Mesendoderm (in vitro differentiated cells): ENCODE results near the gene GALNT18.

Experiments
- DNase-seq: peaks from one replicate; pipeline ENCODE4 v3.0.0; 2013
- H2AK5ac ChIP-seq: 2 replicates; pipeline ENCODE4 v1.6.1; 2013; ENCODE audit warnings: low read length, inconsistent platforms
- H2BK120ac ChIP-seq: 2 replicates; pipeline ENCODE4 v1.6.1; 2013; ENCODE audit warnings: low read depth, mild to moderate bottlenecking, low read length, moderate library complexity, mixed read lengths
- H2BK15ac ChIP-seq: replicated peaks from 2 replicates; pipeline ENCODE4 v1.6.1; 2013; ENCODE audit warnings: low read depth, mild to moderate bottlenecking, moderate library complexity
- H2BK5ac ChIP-seq: 2 replicates; pipeline ENCODE4 v1.6.1; 2013; ENCODE audit warnings: low read length, inconsistent platforms
- H3K18ac ChIP-seq: 2 replicates; pipeline ENCODE4 v1.6.1; 2013; ENCODE audit warnings: mild to moderate bottlenecking, low read length, mixed read lengths
- H3K23ac ChIP-seq: one replicate; pipeline ENCODE4 v1.6.1; 2013; ENCODE audit warnings: low read length
- H3K27ac ChIP-seq: 2 replicates; pipeline ENCODE4 v1.5.1; 2013; ENCODE audit warnings: low read depth, mild to moderate bottlenecking, inconsistent platforms, low read length, moderate library complexity
- H3K27me3 ChIP-seq: 2 replicates; pipeline ENCODE4 v1.6.1; 2013; ENCODE audit warnings: low read length, control low read depth, mild to moderate bottlenecking, inconsistent platforms; ENCODE audit not compliant: insufficient read depth, poor library complexity
- H3K36me3 ChIP-seq: 2 replicates; pipeline ENCODE4 v1.6.1; 2013; ENCODE audit warnings: low read length, inconsistent platforms; ENCODE audit not compliant: control insufficient read depth, insufficient read depth
- H3K4ac ChIP-seq: one replicate; pipeline ENCODE4 v1.6.1; 2013; ENCODE audit warnings: low read depth, mild to moderate bottlenecking, low read length, moderate library complexity
- H3K4me1 ChIP-seq: 2 replicates; pipeline ENCODE4 v1.6.1; 2013; ENCODE audit warnings: low read depth, low read length, inconsistent platforms; ENCODE audit not compliant: control insufficient read depth
- H3K4me2 ChIP-seq: 2 replicates; pipeline ENCODE4 v1.6.1; 2013; ENCODE audit warnings: low read length
- H3K4me3 ChIP-seq: 2 replicates; pipeline ENCODE4 v1.5.1; 2013; ENCODE audit warnings: mild to moderate bottlenecking, low read length
- H3K56ac ChIP-seq: one replicate; pipeline ENCODE4 v1.6.1; 2013; ENCODE audit warnings: low read length
- H3K79me1 ChIP-seq: 2 replicates; pipeline ENCODE4 v1.6.1; 2013; ENCODE audit warnings: low read length, inconsistent platforms
- H3K79me2 ChIP-seq: 2 replicates; pipeline ENCODE4 v1.6.1; 2013; ENCODE audit warnings: mild to moderate bottlenecking, low read length; ENCODE audit not compliant: control insufficient read depth, insufficient read depth
- H3K9ac ChIP-seq: 2 replicates; pipeline ENCODE4 v1.6.1; 2013; ENCODE audit warnings: low read length, inconsistent platforms
- H4K5ac ChIP-seq: one replicate; pipeline ENCODE4 v1.6.1; 2013; ENCODE audit warnings: low read length
- H4K8ac ChIP-seq: one replicate; pipeline ENCODE4 v1.6.1; 2013; ENCODE audit warnings: low read depth, mild to moderate bottlenecking, control low read depth, low read length, moderate library complexity
- whole genome bisulfite sequencing: extraction: QIAGEN DNeasy Blood & Tissue Kit; methylation state at CpG from one replicate; pipeline ENCODE4 v1.1.7; 2013; ENCODE audit warnings: low lambda C conversion rate, missing lambda C conversion rate; ENCODE audit not compliant: insufficient coverage; ENCODE audit errors: extremely low coverage; 5-methylcytosine and 5-hydroxymethylcytosine counted together

GALNT18 gene

DNA sequence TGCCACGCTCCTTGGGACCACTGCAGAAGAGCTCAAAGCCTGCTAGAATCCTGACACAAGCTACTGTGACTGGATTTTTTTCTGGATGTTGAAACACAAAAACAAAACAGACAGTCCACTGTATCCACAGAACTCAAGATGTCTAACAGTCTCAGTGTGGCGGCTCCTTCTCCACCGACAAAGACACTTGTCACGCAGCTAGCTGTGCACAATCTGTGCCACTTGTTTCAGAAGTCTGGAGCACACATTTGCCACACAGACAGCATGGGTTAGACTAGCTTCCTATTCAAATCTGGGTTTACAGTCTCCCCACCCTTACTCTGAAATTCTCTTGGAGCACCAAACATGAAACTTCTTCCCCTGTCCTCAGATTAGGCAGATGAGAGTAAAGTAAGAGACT, 99.2 kb downstream of the GALNT18 start:
- no peak overlapping the region for H3K4ac ChIP-seq
- H2BK120ac ChIP-seq, result no peak overlapping the region
- no peak overlapping the region for H3K56ac ChIP-seq
- H3K9ac ChIP-seq, result no peak overlapping the region
- H3K36me3 ChIP-seq, result no peaks in the 10 kb centered on the region
- no peak overlapping the region for H2AK5ac ChIP-seq
- no peaks in the 10 kb centered on the region for H3K27me3 ChIP-seq
- H4K8ac ChIP-seq, result no peak overlapping the region
- no peak overlapping the region for H3K18ac ChIP-seq
- no peak overlapping the region for H3K4me3 ChIP-seq
- H4K5ac ChIP-seq, result no peak overlapping the region
- no peak for DNase-seq
- no peak overlapping the region for H3K27ac ChIP-seq
- H3K4me2 ChIP-seq, result no peak overlapping the region
- no peaks in the 10 kb centered on the region for H3K79me1 ChIP-seq
- no CpG with 5 or more reads among the region's 4 CpGs for WGBS
- no peaks in the 10 kb centered on the region for H3K4me1 ChIP-seq
- H2BK15ac ChIP-seq, result no peak overlapping the region
- H3K79me2 ChIP-seq, result no peaks in the 10 kb centered on the region
- H2BK5ac ChIP-seq, result no peak overlapping the region
- H3K23ac ChIP-seq, result no peak overlapping the region

DNA sequence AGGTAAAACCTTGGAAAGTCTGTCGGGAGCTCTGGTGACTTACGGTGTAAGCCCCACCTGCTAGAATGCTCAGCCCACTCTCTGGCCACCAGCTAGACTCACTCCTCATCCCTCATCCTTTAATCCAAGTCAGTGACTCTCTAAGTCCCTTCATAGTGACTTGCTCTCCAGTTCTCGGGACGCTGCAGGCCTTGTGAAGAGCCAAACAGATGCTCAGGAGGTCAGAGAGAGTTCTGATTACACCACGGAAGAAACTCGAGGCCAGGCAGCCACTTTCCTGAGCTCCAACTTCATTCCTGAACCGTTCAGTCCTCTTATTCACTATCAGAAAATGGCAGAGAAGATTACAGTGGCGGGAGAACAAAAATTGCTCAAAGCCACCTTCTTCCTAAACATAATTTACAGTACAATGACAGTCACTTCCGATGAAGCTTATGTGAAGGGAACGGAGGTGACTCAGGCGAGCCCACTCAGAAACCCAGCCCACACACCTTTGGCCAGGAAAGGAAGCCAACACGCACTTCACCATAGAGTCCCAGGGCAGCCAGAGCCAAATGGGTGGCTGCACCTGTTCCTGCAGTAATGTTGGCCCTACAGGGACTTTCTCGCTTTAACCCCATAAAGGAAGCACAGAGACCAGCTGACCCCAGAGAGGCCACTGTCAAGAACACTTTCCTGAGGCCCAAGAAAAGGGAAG, 100.4 kb downstream of the GALNT18 start:
- Histone ChIP-seq H3K79me1 (no peaks in the 10 kb centered on the region), H4K8ac (no peak overlapping the region), H3K56ac (no peak overlapping the region), H2BK15ac (no peak overlapping the region), H2BK5ac (no peak overlapping the region), H3K9ac (no peak overlapping the region), H3K27ac (no peak overlapping the region), H3K4ac (no peak overlapping the region), H3K79me2 (no peaks in the 10 kb centered on the region), H3K4me1 (no peaks in the 10 kb centered on the region), H3K23ac (no peak overlapping the region), H3K4me2 (no peak overlapping the region), H3K36me3 (no peaks in the 10 kb centered on the region), H4K5ac (no peak overlapping the region), H3K18ac (no peak overlapping the region), H3K27me3 (no peaks in the 10 kb centered on the region), H2AK5ac (no peak overlapping the region), H3K4me3 (no peak overlapping the region), H2BK120ac (no peak overlapping the region)
- no CpG with 5 or more reads among the region's 13 CpGs for WGBS
- no peak for DNase-seq

GRCh38 chr11:11520231-11521015, 101.4 kb downstream of the GALNT18 start:
- no peak overlapping the region for H3K23ac ChIP-seq
- H3K4ac ChIP-seq, result no peak overlapping the region
- WGBS, result no CpG with 5 or more reads among the region's 14 CpGs
- H2BK15ac ChIP-seq, result no peak overlapping the region
- no peak overlapping the region for H4K5ac ChIP-seq
- no peaks in the 10 kb centered on the region for H3K79me1 ChIP-seq
- H3K56ac ChIP-seq, result no peak overlapping the region
- no peak overlapping the region for H2AK5ac ChIP-seq
- no peak overlapping the region for H2BK5ac ChIP-seq
- no peak overlapping the region for H3K4me3 ChIP-seq
- H3K79me2 ChIP-seq, result no peaks in the 10 kb centered on the region
- H3K36me3 ChIP-seq, result no peaks in the 10 kb centered on the region
- no peak for DNase-seq
- H3K4me2 ChIP-seq, result no peak overlapping the region
- H4K8ac ChIP-seq, result no peak overlapping the region
- no peaks in the 10 kb centered on the region for H3K4me1 ChIP-seq
- H3K27ac ChIP-seq, result no peak overlapping the region
- H2BK120ac ChIP-seq, result no peak overlapping the region
- H3K9ac ChIP-seq, result no peak overlapping the region
- no peak overlapping the region for H3K18ac ChIP-seq
- no peaks in the 10 kb centered on the region for H3K27me3 ChIP-seq

GRCh38 chr11:11519184-11519583, 102.6 kb downstream of the GALNT18 start:
- Histone ChIP-seq H3K4me2 (no peak overlapping the region), H3K36me3 (no peaks in the 10 kb centered on the region), H2BK5ac (no peak overlapping the region), H3K79me2 (no peaks in the 10 kb centered on the region), H3K23ac (no peak overlapping the region), H3K27me3 (no peaks in the 10 kb centered on the region), H3K4me1 (no peaks in the 10 kb centered on the region), H4K8ac (no peak overlapping the region), H3K9ac (no peak overlapping the region), H3K4me3 (no peak overlapping the region), H2BK15ac (no peak overlapping the region), H3K4ac (no peak overlapping the region), H3K27ac (no peak overlapping the region), H3K79me1 (no peaks in the 10 kb centered on the region), H2BK120ac (no peak overlapping the region), H2AK5ac (no peak overlapping the region), H3K56ac (no peak overlapping the region), H4K5ac (no peak overlapping the region), H3K18ac (no peak overlapping the region)
- peak; percentile 40 for DNase-seq
- no CpG with 5 or more reads among the region's 4 CpGs for WGBS

DNA sequence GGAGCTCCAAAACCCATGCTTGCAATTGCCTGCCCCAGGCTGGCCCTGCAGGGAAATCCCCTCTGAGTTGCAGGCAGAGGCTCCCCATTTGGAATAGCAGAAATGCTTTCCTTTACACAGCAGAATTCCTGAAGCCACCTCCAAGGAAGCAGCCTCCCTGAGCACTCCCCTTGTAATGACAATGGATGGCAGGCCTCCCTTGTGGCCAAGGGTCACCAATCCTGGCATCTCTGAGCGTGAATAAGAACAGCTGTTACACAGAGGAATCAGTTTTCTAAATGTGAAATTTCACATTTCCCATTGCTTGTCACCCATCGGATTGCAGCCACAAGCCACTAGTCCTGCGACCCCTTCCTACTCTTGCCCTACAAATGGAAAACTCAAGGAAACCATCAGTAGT, 107.6 kb downstream of the GALNT18 start:
- Histone ChIP-seq H2AK5ac (no peak overlapping the region), H3K36me3 (no peaks in the 10 kb centered on the region), H3K79me2 (no peaks in the 10 kb centered on the region), H2BK5ac (no peak overlapping the region), H3K79me1 (no peaks in the 10 kb centered on the region), H3K18ac (no peak overlapping the region), H3K4me1 (no peaks in the 10 kb centered on the region), H3K4ac (no peak overlapping the region), H2BK120ac (no peak overlapping the region), H4K8ac (no peak overlapping the region), H3K4me2 (no peak overlapping the region), H4K5ac (no peak overlapping the region), H3K23ac (no peak overlapping the region), H3K27ac (no peak overlapping the region), H3K56ac (no peak overlapping the region), H3K4me3 (no peak overlapping the region), H3K9ac (no peak overlapping the region), H3K27me3 (no peaks in the 10 kb centered on the region), H2BK15ac (no peak overlapping the region)
- peak; percentile 32 for DNase-seq
- WGBS, result no CpG with 5 or more reads among the region's 3 CpGs
